ENCODE data around the gene TCTA. TPM values are rescaled to one million over a fixed set of nuclear protein-coding genes. Genes with fewer than 3 reads are reported as not detected.
A peak's percentile ranks its signal among the peaks of the same experiment; 100 is the strongest.

The TCTA gene
- total RNA-seq, 1 donor, result 27.7 TPM

- no peak for DNase-seq (ENCODE audit: low read depth in 2 of 3, low spot score in 2 of 3)
These were observed 2.0 kb upstream of the TCTA start for GRCh38 chr3:49410066-49410845.

GRCh38 chr3:49410846-49411534, 1.2 kb upstream of the TCTA start:
- DNase-seq (ENCODE audit: low read depth in 2 of 3, low spot score in 2 of 3), result no peak

- DNase-seq (ENCODE audit: low read depth in 2 of 3, low spot score in 2 of 3), result peak in 2 of 3 donors; percentile 54 to 58
These were observed 672 bp upstream of the TCTA start for GRCh38 chr3:49411535-49411967.

- DNase-seq (ENCODE audit: low read depth in 2 of 3, low spot score in 2 of 3), result no peak
These were observed 562 bp downstream of the TCTA start for GRCh38 chr3:49412632-49413337.

- DNase-seq (ENCODE audit: low read depth in 2 of 3, low spot score in 2 of 3), result no peak
These were observed 1.1 kb downstream of the TCTA start for GRCh38 chr3:49413338-49413734.

- no peak for DNase-seq (ENCODE audit: low read depth in 2 of 3, low spot score in 2 of 3)
These were observed 2.5 kb downstream of the TCTA start for GRCh38 chr3:49414753-49415152.

GRCh38 chr3:49415931-49416601, 3.8 kb downstream of the TCTA start:
- DNase-seq (ENCODE audit: low read depth in 2 of 3, low spot score in 2 of 3), result peak in 2 of 3 donors; percentile 71 to 82

- no peak for DNase-seq (ENCODE audit: low read depth in 2 of 3, low spot score in 2 of 3)
These were observed 4.6 kb downstream of the TCTA start for GRCh38 chr3:49416867-49417266.

- no peak for DNase-seq (ENCODE audit: low read depth in 2 of 3, low spot score in 2 of 3)
These were observed 5.4 kb downstream of the TCTA start for GRCh38 chr3:49417516-49418120.

GRCh38 chr3:49421890-49422378, 9.7 kb downstream of the TCTA start:
- DNase-seq (ENCODE audit: low read depth in 2 of 3, low spot score in 2 of 3), result no peak

GRCh38 chr3:49422379-49423248, 10.4 kb downstream of the TCTA start, which contains the start of gene AMT:
Gene AMT (minus strand): TSS chr3:49422473. CDS start chr3:49422450, 23 bp downstream.
- peak in 2 of 3 donors; percentile 39 to 41 for DNase-seq (ENCODE audit: low read depth in 2 of 3, low spot score in 2 of 3)

GRCh38 chr3:49424816-49425215, 12.6 kb downstream of the TCTA start:
- no peak for DNase-seq (ENCODE audit: low read depth in 2 of 3, low spot score in 2 of 3)

GRCh38 chr3:49427586-49427985, 15.4 kb downstream of the TCTA start:
- DNase-seq (ENCODE audit: low read depth in 2 of 3, low spot score in 2 of 3), result no peak

GRCh38 chr3:49428752-49429080, 16.5 kb downstream of the TCTA start:
- DNase-seq (ENCODE audit: low read depth in 2 of 3, low spot score in 2 of 3), result no peak

- no peak for DNase-seq (ENCODE audit: low read depth in 2 of 3, low spot score in 2 of 3)
These were observed 22.5 kb downstream of the TCTA start for GRCh38 chr3:49434731-49435130.

GRCh38 chr3:49445391-49445790, 33.2 kb downstream of the TCTA start:
- no peak for DNase-seq (ENCODE audit: low read depth in 2 of 3, low spot score in 2 of 3)

GRCh38 chr3:49453621-49454020, 41.4 kb downstream of the TCTA start:
- no peak for DNase-seq (ENCODE audit: low read depth in 2 of 3, low spot score in 2 of 3)

- DNase-seq (ENCODE audit: low read depth in 2 of 3, low spot score in 2 of 3), result peak in 1 of 3 donors; percentile 28
These were observed 42.2 kb downstream of the TCTA start for GRCh38 chr3:49454458-49454857.

GRCh38 chr3:49454898-49455681, 42.9 kb downstream of the TCTA start:
- DNase-seq (ENCODE audit: low read depth in 2 of 3, low spot score in 2 of 3), result no peak

Measured in hematopoietic multipotent progenitor cell (in vitro differentiated cells).